Measurements from ENCODE around the gene MED15.
"Not testable (repeated sequence)": the region's sequence is repeated elsewhere in the genome, so short reads cannot be mapped to it uniquely, and the experiment has no call there.

MED15 gene

GRCh38 chr22:20483771-20484170, 23.6 kb upstream of the MED15 start:
- DNase-seq = no peak

DNA sequence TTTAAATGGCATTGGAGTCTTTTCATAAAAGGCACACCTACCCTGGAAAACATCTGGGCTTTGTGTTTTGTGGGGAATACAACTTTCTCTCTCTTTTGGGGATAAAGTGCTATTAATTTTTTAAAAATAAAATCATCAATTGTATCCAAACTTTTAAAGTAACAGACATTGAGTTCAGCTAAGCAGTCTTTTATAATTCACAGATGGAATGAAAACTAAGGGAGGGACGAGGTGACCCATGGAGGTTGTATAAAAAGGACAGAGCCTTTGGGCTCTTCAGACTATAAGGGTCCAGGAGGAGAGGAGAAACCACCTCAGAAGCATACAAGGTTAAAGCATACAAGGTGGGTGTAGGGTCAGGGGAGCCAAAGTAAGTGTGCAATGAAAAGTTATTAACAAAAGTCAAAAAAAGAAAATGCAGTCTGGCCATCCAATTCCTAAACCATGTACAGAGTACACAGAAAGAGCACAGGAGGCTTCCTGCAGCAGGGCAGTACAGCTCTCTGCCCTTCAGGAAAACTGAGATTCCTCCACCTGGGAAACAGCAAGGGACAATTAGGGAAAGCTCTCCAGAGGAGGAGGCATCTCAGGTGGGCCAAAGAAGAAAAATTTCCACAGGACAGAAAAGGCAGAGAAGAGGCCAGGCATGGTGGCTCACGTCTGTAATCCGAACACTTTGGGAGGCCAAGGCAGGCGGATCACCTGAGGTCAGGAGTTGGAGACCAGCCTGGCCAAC, 22.3 kb upstream of the MED15 start:
- no peak for DNase-seq

DNA sequence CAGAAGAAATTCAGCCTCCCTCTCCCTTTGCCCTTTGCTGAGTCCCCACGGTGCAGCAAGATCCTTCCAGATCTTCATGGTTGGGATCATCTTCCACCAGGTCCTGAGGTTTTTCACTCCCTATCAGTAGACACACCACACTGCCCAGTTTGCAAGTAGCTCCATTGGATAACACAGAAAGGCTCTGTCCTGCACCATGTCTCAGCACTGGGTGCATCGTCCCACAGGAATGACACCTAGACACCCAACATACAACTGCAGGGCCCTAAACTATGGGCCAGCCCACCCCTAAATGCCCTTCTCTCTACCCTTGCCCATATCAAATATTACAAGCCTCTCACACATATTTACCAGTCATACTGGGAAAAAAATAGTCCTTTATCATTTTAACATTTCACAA, 21.2 kb upstream of the MED15 start:
- DNase-seq = no peak

DNA sequence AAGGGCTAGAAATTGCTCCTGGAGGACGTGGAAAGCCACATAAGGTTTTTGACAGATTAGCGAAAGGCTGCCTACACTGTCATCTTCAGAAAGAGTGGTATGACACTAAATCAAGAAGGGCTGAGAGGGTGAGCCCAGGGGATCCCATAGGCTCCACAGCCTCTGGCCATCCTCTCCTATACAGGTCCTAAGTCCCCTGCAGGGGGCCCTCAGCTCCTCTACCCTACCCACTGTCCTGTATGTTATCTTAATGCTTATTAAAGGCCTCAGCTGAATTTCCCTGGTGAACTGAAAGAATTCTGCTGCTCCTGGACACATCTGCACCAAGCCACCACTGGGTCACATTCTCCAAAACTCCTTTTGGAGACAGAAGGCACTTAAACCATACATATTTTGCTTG, 19.7 kb upstream of the MED15 start:
- no peak for DNase-seq

GRCh38 chr22:20488946-20489345, 18.5 kb upstream of the MED15 start:
- no peak for DNase-seq

GRCh38 chr22:20490183-20490940, 17.0 kb upstream of the MED15 start:
- DNase-seq = no peak

DNA sequence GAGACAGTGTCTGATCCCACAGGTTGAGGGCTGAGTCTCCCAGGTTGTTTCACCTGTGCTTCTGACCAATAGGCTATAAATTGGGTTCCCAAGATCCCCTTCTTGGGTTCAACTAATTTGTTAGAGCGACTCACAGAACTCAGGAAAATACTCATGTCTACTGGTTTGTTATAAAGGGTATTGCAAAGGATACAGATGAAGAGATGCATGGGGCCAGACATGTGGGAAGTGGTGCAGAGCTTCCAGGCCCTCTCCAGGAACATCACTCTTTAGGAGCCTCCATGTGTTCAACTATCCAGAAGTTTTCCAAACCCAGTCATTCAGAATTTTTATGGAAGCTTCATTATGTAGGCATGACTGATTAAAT, 16.5 kb upstream of the MED15 start:
- no peak for DNase-seq

GRCh38 chr22:20491346-20491745, 16.1 kb upstream of the MED15 start:
- DNase-seq = no peak

GRCh38 chr22:20494978-20495860, 12.2 kb upstream of the MED15 start, which contains the start of gene KLHL22:
TSS of gene KLHL22 (minus strand) at chr22:20495795. CDS start at chr22:20489211, 6,584 bp downstream.
- DNase-seq = no peak

GRCh38 chr22:20495861-20496681, 11.3 kb upstream of the MED15 start:
- peak; percentile 87 for DNase-seq

GRCh38 chr22:20497426-20497825, 10.0 kb upstream of the MED15 start:
- DNase-seq = no peak

DNA sequence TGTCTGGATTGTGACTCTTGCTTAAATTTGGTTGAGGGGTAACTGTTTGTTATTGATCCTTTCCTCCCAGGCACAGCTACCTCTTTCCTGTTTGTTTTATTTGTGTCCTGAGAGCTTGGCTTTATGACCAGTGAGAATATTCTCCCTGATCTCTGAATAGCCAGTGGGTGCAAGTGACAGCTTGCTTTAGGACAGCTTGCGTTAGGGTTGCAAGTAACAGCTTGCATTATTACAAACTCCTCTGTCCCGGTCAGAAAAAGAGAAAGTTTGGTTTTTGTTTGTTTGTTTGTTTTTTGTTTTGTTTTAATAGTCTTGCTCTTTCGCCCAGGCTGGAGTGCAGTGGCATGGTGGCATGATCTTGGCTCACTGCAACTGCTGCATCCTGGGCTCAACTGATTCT, 8.5 kb upstream of the MED15 start:
- DNase-seq = no peak

DNA sequence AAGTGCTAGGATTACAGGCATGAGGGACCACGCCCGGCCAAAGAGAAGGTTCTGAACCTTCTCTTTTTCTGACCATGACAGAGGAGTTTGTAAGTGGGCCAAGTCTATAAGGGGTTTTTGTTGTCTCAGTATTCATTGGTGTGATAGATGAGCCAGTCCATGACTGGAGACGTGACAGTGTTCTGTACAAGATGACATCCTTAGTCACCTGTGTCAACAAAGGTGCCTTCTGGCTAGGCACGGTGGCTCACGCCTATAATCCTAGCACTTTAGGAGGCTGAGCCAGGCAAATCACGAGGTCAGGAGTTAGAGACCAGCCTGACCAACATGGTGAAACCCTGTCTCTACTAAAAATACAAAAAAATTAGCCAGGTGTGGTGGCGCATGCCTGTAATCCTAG, 7.6 kb upstream of the MED15 start:
- no peak for DNase-seq

GRCh38 chr22:20503816-20504215, 3.6 kb upstream of the MED15 start:
- DNase-seq = no peak

DNA sequence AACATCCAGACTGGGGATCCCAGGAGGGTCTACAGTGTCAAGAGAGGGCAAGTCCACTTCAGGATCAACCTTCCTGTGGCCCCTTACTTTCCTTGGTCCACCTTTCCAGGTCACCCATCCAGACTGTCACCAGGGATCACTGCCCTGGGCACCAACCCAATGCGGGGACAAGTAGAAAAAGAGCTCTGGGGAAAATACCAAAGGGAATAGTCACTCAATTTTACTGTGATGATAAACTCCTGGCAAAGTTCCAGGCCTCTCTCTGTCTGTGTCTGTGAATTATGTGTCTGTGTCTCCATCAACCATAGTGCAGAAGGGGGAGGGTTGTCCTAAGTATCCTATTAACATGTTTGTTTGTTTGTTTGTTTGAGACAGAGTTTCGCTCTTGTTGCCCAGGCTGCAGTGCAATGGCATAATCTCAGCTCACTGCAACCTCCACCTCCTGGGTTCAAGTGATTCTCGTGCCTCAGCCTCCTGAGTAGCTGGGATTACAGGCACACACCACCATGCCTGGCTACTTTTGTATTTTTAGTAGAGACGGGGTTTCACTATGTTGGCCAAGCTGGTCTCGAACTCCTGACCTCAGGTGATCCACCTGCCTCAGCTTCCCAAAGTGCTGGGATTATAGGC, 3.0 kb upstream of the MED15 start:
- DNase-seq = not testable (repeated sequence)

DNA sequence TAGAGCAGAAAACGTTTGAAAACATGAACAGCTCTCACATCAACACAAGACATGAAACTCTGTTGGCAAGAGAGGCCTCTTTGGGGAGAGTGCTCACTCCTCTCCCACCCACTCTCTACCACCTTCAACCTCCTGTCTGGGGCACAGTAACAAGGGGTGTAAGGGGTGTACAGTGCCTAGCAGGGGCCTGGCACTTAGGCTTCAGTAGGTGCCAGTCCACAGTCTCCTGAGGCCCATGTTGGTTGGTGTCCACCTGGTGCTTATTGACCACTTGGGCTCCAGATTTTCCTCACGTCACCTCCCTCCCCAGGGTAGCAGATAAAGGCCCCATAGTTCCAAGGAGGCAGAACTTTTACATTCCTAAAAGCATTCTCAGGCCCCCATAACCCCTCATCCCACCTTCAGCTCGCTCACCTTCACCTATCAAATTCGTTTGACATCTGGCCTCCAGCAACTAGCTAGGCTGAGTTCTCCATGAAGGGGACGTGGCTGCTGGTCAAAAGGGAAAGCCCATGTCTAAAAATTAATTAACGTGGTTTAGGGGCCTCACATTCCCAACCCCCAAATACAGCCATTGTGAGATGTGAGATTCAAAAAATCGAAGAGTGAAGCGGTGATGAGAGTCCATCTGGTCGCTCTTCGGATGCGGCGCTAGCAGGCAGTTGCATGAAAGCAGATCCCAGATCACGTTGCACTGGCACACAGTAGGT, 712 bp upstream of the MED15 start:
- no peak for DNase-seq

GRCh38 chr22:20508067-20508755, 801 bp downstream of the MED15 start:
- DNase-seq = not testable (repeated sequence)

DNA sequence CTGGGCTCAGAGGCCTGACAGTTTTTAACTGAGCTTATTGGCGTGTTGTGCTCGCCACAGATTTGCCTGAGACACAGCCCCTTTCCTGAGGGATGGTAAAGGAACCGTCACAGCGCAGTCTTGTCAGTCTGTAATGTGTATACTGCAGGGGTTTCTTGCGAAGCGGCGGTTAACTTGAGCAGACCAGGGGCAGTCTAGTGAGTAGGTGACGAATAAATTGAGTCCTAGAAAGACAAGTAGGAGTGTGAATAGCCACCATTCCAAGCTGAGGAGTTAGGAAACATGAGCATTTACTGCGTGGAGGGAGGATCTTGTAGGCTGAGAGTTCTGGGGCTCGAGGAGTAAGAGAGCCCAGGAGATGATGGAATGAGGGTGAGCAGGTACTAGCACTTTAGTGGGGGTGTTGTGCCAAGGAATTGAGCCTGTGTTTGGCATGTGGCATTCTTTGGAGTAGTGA, 1.4 kb downstream of the MED15 start:
- DNase-seq = no peak

DNA sequence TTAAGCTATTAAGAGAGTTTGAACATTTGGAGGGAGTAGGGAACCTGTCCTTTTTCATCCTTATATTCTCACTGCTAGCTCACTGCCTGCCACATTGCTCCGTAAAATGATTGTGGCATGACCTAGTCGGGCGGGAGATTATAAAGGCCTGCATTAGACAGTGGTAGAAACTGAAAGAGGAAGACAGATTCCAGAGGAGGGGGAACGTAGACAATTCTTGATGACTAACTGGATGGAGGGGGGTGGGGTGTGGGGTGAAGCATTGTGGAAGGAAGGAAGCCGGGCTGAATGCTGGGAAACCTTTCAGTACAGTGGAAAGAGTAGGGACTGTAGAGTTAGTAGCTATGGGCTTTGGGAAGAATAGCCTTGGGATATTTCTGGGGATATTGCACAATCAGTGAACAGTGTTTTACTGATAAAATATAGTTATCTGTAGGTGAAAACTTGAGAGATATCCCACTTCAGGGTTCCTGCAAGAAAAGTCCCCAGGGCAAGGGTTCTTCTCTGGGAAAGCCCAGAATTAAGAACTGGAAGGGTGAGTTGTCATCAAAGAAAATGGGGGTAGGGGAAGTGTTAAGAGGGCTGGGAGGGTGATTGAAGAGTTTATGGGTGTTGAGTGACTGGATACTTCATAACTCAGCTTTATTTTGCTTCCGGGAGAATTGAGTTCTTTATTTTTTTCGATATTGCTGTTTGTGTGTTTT, 2.1 kb downstream of the MED15 start:
- DNase-seq = no peak

Measured in NCI-H510A treated with DMSO at 0.1 percent for 48 hours (cell line).